ENCODE data around the gene SRPK1. TPM values are rescaled to one million over a fixed set of nuclear protein-coding genes. Genes with fewer than 3 reads are reported as not detected.
"Not testable (repeated sequence)": the region's sequence is repeated elsewhere in the genome, so short reads cannot be mapped to it uniquely, and the experiment has no call there.

SRPK1 gene
- total RNA-seq, 1 donor, result 36.6 TPM

DNA sequence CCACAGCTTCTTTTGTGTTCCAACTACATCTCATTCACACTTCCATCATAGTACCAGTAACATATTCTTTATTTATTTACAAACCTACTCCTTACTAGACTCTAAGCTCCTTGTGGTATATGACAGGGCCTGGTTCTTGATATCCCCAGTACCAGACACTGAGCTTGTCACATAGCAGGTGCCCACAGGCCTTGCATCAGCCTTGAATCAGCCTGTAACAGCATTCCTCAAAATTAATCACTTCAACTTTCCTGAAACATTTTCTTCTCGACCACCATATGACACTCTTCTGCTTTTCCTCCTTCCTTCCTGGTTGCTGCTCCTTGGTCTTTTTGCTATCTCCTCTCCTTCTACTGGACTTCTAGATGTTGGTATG lies 24.7 kb upstream of the SRPK1 start:
- no peaks in the 10 kb centered on the region for H4K20me1 ChIP-seq (ENCODE audit: insufficient read depth, low read length)
- H3K36me3 ChIP-seq (ENCODE audit: insufficient read depth, low read length), result no peaks in the 10 kb centered on the region
- no peaks in the 10 kb centered on the region for H3K27me3 ChIP-seq (ENCODE audit: insufficient read depth, low read length)
- no peak overlapping the region for H3K27ac ChIP-seq (ENCODE audit: low read depth, low read length)
- H3K79me2 ChIP-seq (ENCODE audit: insufficient read depth, low read length), result no peaks in the 10 kb centered on the region
- TF ChIP-seq, protein P1, sequence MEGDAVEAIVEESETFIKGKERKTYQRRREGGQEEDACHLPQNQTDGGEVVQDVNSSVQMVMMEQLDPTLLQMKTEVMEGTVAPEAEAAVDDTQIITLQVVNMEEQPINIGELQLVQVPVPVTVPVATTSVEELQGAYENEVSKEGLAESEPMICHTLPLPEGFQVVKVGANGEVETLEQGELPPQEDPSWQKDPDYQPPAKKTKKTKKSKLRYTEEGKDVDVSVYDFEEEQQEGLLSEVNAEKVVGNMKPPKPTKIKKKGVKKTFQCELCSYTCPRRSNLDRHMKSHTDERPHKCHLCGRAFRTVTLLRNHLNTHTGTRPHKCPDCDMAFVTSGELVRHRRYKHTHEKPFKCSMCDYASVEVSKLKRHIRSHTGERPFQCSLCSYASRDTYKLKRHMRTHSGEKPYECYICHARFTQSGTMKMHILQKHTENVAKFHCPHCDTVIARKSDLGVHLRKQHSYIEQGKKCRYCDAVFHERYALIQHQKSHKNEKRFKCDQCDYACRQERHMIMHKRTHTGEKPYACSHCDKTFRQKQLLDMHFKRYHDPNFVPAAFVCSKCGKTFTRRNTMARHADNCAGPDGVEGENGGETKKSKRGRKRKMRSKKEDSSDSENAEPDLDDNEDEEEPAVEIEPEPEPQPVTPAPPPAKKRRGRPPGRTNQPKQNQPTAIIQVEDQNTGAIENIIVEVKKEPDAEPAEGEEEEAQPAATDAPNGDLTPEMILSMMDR (IDR thresholded peaks at IDR 0.05; ENCODE audit: extremely low read depth, low read depth, low read length), result no peak
- no peaks in the 10 kb centered on the region for H3K4me1 ChIP-seq (ENCODE audit: insufficient read depth, low read length)
- H2AFZ ChIP-seq (ENCODE audit: low read length), result no peak overlapping the region
- no peak overlapping the region for H3K4me2 ChIP-seq (ENCODE audit: insufficient read depth, low read length)
- no peak for DNase-seq (ENCODE audit: insufficient read length, low spot score, missing footprints)
- no peak overlapping the region for H3K4me3 ChIP-seq (ENCODE audit: insufficient read depth, low read length)
- no peaks in the 10 kb centered on the region for H3K9me3 ChIP-seq (ENCODE audit: low read depth, low read length)

DNA sequence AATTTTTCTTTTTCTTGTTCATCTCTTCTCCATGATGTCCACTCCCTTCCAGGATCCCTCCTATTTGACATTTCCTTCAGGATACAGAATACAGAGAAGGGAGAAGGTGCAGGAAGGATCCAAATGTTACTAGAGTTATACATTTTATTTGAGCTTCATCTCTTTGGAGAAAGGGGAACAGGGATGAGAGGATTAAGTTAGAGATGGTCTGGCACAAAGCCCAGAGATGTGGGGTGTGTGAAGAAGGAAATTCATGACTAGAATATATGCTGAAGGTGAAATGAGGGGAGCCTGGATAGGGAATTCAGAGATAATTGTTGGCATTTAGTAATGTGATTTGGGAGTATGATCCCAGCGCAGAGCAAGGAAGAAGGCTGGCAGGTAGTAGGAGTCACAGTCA lies 22.5 kb upstream of the SRPK1 start:
- no peaks in the 10 kb centered on the region for H3K27me3 ChIP-seq (ENCODE audit: insufficient read depth, low read length)
- H3K9me3 ChIP-seq (ENCODE audit: low read depth, low read length), result no peaks in the 10 kb centered on the region
- H3K79me2 ChIP-seq (ENCODE audit: insufficient read depth, low read length), result no peaks in the 10 kb centered on the region
- no peak overlapping the region for H3K4me2 ChIP-seq (ENCODE audit: insufficient read depth, low read length)
- H3K36me3 ChIP-seq (ENCODE audit: insufficient read depth, low read length), result no peaks in the 10 kb centered on the region
- H3K4me3 ChIP-seq (ENCODE audit: insufficient read depth, low read length), result no peak overlapping the region
- H2AFZ ChIP-seq (ENCODE audit: low read length), result no peak overlapping the region
- no peak for DNase-seq (ENCODE audit: insufficient read length, low spot score, missing footprints)
- no peak overlapping the region for H3K27ac ChIP-seq (ENCODE audit: low read depth, low read length)
- H3K4me1 ChIP-seq (ENCODE audit: insufficient read depth, low read length), result no peaks in the 10 kb centered on the region
- no peaks in the 10 kb centered on the region for H4K20me1 ChIP-seq (ENCODE audit: insufficient read depth, low read length)
- TF ChIP-seq, protein P1 (IDR thresholded peaks at IDR 0.05; ENCODE audit: extremely low read depth, low read depth, low read length), result no peak

DNA sequence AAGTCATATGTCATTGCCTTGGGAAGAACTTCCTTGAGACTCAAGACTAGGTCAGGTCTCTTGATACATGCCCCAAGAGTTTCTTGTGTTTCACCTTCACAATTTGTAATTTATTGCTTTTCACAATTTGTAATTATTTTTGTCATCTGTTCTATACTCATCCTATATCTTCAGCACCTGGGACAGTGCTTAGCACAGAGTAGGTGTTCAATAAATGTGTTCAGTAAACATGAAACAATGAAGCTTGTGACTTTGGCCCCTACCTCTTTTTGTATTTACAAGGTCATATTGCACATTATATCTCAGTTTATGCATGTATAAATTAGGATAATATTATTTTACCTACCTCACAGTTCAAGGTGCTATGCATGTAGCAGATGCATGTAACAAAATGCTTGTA lies 21.5 kb upstream of the SRPK1 start:
- H3K27me3 ChIP-seq (ENCODE audit: insufficient read depth, low read length), result no peaks in the 10 kb centered on the region
- no peak overlapping the region for H3K4me3 ChIP-seq (ENCODE audit: insufficient read depth, low read length)
- no peaks in the 10 kb centered on the region for H3K4me1 ChIP-seq (ENCODE audit: insufficient read depth, low read length)
- no peaks in the 10 kb centered on the region for H3K9me3 ChIP-seq (ENCODE audit: low read depth, low read length)
- TF ChIP-seq, protein P1 (IDR thresholded peaks at IDR 0.05; ENCODE audit: extremely low read depth, low read depth, low read length), result no peak
- no peaks in the 10 kb centered on the region for H3K36me3 ChIP-seq (ENCODE audit: insufficient read depth, low read length)
- H3K27ac ChIP-seq (ENCODE audit: low read depth, low read length), result no peak overlapping the region
- no peaks in the 10 kb centered on the region for H3K79me2 ChIP-seq (ENCODE audit: insufficient read depth, low read length)
- no peak for DNase-seq (ENCODE audit: insufficient read length, low spot score, missing footprints)
- no peak overlapping the region for H3K4me2 ChIP-seq (ENCODE audit: insufficient read depth, low read length)
- H4K20me1 ChIP-seq (ENCODE audit: insufficient read depth, low read length), result no peaks in the 10 kb centered on the region
- H2AFZ ChIP-seq (ENCODE audit: low read length), result no peak overlapping the region

DNA sequence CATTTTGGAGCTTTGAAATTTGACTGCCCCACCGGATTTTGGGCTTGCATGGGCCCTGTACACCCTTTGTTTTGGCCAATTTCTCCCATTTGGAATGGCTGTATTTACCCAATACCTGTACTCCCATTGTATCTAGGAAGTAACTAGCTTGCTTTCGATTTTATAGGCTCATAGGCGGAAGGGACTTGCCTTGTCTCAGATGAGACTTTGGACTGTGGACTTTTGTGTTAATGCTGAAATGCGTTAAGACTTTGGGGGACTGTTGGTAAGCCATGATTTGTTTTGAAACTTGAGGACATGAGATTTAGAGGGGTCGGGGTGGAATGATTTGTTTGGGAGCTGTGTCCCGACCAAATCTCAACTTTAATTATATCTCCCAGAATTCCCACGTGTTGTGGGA lies 20.3 kb upstream of the SRPK1 start:
- not testable (repeated sequence) for H3K27ac ChIP-seq (ENCODE audit: low read depth, low read length); H3K36me3 ChIP-seq (ENCODE audit: insufficient read depth, low read length); H3K27me3 ChIP-seq (ENCODE audit: insufficient read depth, low read length); DNase-seq (ENCODE audit: insufficient read length, low spot score, missing footprints); H3K9me3 ChIP-seq (ENCODE audit: low read depth, low read length); H3K4me2 ChIP-seq (ENCODE audit: insufficient read depth, low read length); H2AFZ ChIP-seq (ENCODE audit: low read length); H4K20me1 ChIP-seq (ENCODE audit: insufficient read depth, low read length); H3K4me1 ChIP-seq (ENCODE audit: insufficient read depth, low read length); H3K4me3 ChIP-seq (ENCODE audit: insufficient read depth, low read length); H3K79me2 ChIP-seq (ENCODE audit: insufficient read depth, low read length)

DNA sequence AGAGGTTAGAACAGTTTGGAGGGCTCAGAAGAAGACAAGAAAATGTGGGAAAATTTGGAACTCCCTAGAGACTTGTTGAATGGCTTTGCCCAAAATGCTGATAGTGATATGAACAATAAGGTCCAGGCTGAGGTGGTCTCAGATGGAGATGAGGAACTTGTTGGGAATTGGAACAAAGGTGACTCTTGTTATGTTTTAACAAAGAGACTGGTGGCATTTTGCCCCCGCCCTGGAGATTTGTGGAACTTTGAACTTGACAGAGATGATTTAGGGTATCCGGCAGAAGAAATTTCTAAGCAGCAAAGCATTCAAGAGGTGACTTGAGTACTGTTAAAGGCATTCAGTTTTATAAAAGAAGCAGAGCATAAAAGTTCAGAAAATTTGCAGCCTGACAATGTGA lies 19.1 kb upstream of the SRPK1 start:
- not testable (repeated sequence) for DNase-seq (ENCODE audit: insufficient read length, low spot score, missing footprints)

DNA sequence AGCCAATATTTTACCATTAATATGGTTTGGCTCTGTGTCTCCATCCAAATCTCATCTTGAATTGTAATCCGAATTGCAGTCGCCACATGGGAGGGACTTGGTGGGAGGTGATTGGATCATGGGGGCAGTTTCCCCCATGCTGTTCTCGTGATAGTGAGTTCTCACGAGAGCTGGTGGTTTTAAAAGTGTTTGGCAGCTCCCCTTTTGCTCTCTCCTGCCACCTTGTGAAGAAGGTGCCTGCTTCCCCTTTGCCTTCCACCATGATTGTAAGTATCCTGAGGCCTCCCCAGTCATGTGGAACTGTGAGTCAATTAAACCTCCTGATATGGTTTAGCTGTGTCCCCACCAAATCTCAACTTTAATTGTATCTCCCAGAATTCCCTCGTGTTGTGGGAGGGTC lies 18.4 kb upstream of the SRPK1 start:
- not testable (repeated sequence) for H3K9me3 ChIP-seq (ENCODE audit: low read depth, low read length); H3K27ac ChIP-seq (ENCODE audit: low read depth, low read length); H4K20me1 ChIP-seq (ENCODE audit: insufficient read depth, low read length); H2AFZ ChIP-seq (ENCODE audit: low read length); H3K4me1 ChIP-seq (ENCODE audit: insufficient read depth, low read length); H3K36me3 ChIP-seq (ENCODE audit: insufficient read depth, low read length); H3K27me3 ChIP-seq (ENCODE audit: insufficient read depth, low read length); H3K4me2 ChIP-seq (ENCODE audit: insufficient read depth, low read length); H3K4me3 ChIP-seq (ENCODE audit: insufficient read depth, low read length); H3K79me2 ChIP-seq (ENCODE audit: insufficient read depth, low read length); DNase-seq (ENCODE audit: insufficient read length, low spot score, missing footprints)

More for the DNA sequence above, 19.1 kb upstream of the SRPK1 start:
- H3K27ac ChIP-seq (ENCODE audit: low read depth, low read length); H3K36me3 ChIP-seq (ENCODE audit: insufficient read depth, low read length); H2AFZ ChIP-seq (ENCODE audit: low read length); H3K27me3 ChIP-seq (ENCODE audit: insufficient read depth, low read length); H4K20me1 ChIP-seq (ENCODE audit: insufficient read depth, low read length); H3K79me2 ChIP-seq (ENCODE audit: insufficient read depth, low read length); H3K9me3 ChIP-seq (ENCODE audit: low read depth, low read length); H3K4me1 ChIP-seq (ENCODE audit: insufficient read depth, low read length); H3K4me3 ChIP-seq (ENCODE audit: insufficient read depth, low read length); H3K4me2 ChIP-seq (ENCODE audit: insufficient read depth, low read length): not testable (repeated sequence)

Data from osteoblast (primary cell).